Stimulated activated CD8-positive, alpha-beta memory T cell treated with anti-CD3 and anti-CD28 coated beads, Interleukin-4, amount 100 ng/mL, for 1 hour (primary cell): ENCODE results near the gene EGFL7.

Experiments used
- DNase-seq, 2 donors: peaks; one replicate each; pipeline ENCODE4 v3.0.0-alpha.2; 2020; ENCODE audit warnings: low read depth in 2 of 2, low spot score in 1 of 2

The EGFL7 gene

DNA sequence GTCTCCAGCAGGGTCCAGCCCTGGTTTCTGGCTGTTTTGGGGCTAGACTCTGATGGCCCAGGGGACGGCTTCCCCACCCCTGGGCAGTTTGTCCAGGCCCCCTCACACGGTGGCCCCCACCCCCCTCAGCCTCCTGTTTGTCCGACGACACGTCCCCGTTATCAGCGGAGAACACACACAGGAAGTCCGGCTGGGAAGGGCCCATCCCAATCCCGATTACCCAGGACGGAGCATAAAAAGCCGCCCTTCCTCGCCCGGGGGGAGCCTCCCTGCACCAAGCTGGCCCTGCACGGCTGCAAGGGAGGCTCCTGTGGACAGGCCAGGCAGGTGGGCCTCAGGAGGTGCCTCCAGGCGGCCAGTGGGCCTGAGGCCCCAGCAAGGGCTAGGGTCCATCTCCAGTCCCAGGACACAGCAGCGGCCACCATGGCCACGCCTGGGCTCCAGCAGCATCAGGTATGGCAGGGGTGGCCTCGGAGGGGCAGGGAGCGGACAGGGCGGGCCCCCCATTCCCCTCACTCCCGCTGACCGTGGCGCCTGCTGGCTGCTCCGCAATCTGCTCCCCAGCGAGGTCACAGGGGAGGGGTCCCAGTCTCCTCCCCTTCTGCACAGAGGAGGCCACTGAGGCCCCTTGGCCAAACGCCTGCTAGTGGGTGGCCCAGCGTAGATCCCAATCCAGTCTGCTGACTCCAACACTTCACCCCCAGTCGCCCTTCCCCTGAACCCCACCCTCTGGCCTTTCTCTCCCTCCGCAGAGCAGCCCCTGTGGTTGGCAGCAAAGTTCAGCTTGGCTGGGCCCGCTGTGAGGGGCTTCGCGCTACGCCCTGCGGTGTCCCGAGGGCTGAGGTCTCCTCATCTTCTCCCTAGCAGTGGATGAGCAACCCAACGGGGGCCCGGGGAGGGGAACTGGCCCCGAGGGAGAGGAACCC, at the start of gene EGFL7:
Gene EGFL7 (plus strand): TSS at position 261 of the 926 bp plus-strand sequence. CDS start 5,367 bp downstream, outside the sequence.
- DNase-seq = no peak

DNA sequence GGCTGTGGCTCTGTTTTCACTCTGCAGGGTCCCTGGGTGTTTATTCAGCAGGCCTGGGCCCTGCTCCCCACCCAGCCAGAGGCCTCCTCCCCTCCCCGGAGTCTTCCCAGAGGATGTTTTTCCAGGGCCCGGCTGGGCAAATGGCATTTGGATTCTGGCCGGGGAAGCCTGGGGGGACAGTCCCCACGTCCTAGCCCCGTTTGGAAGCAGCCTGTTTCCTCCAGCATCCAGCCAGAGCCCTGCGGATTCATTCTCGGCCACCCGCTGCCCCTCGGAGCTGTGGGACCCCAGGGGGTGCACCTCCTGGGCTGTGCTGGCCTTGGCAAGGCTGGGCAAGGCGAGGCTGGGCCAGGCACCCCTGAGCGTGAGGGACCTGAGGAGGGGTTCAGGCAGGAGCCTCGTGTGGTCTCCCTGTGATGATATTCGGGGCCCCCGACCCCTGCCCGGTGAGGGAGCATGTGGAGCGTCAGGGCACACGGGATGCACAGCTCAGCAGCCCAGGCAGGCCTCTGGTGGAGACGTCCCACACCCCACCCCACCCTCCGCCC, 48.8 kb upstream of the EGFL7 start:
- DNase-seq = no peak

DNA sequence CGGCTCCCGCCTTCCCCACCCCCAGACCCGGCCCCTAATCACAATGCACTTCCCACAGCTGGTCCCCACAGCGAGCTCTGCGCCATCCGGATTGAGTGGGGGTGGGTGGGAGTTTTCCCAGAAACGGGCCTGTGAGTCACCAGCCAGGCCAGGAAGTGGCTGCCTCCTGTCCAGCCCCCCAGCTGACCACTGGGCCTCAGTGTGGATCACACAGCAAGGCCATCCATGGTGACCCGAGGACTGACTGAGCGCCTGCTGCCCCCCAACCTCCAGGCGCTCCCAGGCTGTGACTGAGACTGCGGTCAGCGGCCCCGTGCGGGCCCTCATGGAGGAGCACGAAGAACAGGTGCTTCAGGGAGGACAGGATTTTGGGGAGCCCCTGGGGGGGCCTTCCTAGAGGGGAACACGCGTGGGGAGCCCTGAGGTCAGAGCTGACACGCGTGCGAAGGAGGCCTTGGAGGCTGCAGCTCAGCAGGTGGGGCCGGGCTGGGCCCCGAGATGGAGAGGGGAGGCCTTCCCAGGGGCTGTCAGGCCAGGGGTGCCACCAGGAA, 48.3 kb upstream of the EGFL7 start:
- no peak for DNase-seq

DNA sequence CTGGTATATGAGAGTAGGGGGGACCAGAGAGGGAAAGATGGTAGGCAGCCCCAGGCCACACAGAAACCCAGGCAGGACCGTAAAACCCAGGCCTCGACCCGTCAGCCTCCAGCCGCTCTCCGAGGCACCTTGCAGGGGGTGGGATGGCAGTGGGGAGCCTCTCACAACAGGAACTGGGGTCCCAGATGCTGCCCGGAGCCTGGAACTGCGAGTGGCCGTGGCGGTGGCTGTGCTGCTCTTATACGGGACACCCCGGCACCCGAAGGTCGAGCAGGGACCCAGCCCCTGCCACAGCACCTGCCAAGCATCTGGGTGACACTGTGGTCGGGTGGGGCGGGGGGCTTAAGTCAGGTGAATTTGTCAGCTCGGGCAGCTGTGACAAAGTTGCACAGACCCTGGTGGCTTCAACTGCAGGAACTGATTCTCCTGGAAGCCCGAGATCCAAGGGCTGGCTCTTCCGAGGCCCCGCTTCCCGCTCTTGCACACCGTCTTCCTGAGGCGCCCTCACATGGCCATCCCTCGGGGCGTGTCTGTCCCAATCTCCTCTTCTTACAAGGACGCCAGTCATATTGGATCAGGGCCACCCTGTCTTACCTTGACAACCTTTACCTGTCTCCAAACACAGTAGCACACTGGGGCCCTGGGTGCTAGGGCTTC, 47.6 kb upstream of the EGFL7 start:
- DNase-seq = no peak

DNA sequence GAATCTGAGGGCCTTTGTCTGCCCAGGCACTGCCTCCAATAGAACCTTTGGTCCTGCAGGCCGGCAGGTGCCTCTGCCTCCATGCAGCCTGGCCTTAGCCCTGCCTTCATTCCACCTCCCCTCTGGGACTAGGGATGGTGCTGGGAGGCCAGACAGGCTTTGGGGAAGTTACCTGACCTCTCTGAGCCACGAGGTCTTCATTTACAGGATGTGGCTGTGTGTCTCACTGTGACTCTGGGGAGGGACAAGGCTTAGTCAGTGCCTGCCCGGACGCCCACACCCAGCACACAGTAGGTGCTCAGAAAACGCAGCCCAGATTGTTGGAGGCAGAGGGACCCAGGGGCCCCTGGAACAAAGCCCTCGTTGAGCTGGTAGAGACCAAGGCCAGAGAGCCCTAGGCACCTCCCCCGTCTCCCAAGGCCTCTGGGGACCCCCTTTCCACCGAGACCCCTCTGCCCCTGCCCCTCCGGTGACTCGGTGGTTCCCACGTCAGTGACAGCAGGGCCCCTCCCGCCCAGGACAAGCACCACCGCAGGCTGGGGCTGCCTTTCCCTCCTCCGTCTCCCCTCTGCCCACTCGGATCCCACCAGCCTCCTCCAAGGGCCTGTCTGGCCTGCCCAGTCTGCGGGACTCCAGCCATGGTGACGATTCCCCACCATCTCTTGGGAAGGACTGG, 46.9 kb upstream of the EGFL7 start:
- DNase-seq = no peak

DNA sequence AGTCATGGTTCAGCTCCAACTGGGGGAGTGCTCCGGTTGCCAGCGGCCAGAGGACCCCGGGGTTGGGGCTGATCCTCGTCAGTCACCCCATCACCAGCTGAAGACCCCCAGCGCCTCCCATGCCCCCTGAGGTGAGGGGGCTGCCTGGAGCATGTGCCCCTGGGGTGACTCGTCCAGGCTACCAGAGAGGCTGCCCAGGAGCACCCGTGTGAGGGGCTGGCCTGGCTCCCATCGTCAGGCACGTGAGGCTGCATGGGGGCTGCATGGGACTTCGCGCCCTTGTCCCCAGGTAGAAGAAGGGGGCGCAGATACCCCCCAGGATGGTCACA, 46.4 kb upstream of the EGFL7 start:
- DNase-seq = no peak

DNA sequence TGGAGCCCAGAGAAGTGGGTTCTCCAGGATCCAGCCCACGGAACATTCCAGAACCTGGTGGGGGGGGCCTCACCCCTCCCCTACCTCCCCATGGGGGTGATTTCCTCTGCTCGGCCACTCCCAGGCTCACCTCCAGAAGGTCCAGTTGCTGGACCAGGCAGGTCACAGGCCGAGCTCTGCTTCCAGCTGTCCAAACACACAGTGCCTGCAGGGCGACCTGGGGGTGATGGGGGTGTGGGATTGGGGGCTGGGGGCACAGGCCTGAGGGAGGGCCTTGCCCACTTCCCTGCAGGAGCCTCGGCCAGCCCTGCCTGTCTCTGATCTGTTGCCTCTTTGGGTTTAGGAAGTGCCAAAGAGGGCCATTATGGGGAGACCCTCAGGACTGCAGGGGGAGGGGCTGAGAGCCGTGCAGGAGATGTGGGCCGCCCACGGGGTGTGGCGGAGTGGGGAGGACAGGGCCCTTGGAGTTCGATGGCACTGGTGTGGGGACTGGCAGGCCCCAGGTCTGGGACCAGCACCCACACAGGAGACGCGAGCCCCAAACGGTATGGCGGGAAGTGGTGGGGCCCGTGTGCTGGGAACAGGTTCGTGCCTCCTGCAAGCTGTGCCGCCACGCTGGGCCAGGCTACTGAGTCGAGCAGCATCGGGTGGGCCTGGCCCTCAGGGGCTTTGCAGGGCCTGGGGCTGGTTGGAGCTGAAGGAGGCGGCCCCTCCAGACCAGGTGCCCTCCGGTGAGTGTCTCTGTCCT, 45.6 kb upstream of the EGFL7 start:
- DNase-seq = no peak

DNA sequence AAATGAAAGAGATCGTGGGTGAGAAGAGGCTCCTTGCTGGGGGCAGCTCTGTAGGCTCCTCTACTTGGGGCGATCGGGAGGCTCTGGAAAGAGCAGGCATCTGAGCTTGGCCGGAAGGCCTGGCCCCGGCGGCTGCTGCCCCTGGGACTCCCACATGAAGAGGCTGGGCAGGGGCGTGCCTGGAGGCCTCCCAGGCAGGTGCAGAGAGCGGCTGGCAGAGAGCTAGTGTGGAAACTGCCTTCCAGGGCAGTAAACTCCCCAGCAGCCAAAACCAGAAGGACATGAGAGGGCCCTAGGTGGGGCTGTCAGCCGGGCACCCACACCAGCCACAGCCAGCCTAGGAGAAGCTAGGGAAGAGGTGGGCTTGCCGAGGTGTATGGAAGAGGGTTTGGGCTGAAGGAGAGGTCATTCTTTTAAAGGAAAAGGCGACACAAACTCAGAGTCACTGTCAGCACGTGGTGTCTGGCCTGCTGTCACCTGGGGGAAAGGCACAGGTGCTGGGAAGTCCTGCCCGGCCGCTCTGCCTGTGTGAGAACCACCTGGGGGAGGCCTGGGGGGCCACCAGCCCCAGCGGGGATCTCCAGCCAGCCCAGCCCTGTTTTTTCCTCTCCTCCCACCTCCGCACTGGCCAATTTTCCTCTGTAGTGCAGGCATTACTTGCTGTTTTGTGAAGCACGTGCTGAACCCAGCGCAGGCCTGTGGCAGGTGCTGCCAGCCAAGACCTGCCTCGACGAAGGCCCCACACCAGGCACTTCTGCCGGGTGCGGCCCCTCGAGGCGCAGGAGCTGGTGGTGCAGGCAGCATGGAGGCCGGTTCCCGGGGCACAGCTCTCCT, 44.8 kb upstream of the EGFL7 start:
- DNase-seq = no peak

DNA sequence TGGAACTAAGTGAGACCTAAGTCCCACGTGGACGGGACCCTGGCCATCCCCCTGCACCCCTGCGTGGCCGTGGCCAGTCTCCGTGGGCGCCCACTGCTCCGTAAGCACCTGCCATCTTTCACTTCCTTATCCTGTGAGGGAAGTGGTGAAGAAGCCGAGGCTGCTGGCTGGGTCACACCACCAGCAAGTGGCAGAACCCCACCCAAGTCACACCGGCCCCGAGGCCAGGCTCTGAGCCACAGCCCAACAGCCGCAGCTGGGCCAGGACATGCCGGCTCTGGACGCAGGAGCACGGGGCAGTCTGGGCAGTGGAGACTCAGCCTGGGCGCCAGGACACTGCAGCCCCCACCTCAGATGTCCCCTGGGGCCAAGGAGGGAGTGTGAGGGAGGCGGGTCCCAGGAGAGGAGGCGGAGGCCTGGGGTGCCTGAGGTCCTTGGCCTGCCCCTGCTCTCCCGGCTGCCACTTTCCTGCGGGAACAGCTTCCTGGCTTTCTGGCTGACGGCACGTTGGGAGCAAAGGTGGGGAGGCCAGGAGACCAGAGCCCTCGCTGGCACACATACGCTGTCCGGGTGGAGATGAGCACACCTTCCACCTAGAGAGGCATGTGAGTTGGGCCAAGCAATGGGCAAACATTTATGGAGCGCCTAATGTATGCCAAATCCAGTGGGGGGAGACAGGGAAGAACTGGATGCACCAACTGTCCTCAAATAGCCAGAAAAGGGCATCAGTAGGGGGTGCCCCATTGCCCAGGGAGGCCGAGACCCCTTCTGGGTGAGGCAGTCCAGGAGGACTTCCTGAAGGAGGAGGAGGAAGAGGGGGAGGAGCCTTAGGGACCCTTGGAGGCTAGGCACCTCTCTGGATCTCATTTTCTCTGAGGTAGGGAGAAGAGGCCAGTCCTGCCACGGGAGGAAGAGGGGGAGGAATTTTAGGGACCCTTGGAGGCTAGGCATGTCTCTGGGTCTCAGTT, 43.9 kb upstream of the EGFL7 start:
- no peak for DNase-seq

DNA sequence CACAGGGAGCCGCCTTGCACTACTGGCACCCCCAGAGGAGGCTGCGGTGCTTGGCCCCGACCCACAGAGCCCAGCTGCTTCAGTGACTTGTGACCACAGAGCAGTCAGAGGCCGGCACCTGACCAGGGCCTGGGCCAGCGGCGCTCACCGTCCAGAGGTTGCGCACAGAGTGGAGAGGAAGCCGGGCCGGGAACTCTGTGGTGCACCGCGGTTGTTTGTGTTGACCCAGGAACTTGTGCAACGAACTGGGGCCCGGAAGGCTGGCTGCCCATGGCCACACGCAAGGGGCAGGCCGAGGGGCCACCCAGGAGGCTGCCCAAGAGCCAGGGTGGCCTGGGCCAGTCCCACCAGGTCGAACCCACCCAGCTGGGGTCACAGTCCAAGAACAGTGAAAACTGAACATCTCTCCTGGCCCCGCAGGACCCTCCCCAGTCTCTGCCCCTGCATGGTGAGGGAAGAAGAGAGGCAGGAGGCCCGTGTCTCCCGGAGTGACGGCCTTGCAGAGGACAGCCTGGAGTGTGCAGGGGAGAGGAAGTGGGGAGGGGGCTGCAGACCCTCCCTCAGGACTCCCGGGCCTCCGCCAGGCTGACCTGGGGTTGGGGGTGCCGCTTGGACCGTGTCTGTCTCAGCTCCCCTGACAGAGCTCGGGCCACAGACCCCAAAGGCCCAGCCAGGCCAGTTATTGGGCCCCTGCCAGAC, 42.8 kb upstream of the EGFL7 start:
- DNase-seq = no peak

DNA sequence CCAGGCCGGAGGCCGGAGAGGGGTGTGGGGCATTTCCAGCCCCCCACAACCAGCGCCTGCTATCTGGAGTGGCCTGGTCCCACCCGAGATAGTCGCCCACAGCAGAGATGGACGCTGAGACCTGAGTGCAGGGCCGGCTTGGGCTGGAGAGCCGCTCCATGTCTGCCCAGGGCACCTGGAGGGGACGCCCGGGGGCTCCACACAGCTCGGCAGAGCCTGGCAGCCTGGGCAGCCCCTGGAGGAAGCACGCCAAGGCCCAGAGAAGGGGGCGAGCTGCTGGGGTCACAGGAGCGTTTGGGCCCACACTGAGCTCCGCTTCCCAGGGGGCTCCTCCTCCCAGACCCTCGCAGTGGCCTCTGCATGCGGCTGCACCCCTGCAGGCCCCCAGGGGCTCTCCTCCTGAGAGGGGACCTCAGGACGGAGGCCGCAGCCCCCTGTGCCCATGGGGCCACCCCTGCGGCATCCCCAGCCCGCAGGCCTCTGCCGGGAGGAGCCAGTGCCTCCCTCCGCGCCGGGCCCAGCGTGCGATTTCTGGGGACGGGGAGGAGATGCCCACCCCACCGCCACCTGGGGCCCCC, 42.2 kb upstream of the EGFL7 start:
- no peak for DNase-seq

DNA sequence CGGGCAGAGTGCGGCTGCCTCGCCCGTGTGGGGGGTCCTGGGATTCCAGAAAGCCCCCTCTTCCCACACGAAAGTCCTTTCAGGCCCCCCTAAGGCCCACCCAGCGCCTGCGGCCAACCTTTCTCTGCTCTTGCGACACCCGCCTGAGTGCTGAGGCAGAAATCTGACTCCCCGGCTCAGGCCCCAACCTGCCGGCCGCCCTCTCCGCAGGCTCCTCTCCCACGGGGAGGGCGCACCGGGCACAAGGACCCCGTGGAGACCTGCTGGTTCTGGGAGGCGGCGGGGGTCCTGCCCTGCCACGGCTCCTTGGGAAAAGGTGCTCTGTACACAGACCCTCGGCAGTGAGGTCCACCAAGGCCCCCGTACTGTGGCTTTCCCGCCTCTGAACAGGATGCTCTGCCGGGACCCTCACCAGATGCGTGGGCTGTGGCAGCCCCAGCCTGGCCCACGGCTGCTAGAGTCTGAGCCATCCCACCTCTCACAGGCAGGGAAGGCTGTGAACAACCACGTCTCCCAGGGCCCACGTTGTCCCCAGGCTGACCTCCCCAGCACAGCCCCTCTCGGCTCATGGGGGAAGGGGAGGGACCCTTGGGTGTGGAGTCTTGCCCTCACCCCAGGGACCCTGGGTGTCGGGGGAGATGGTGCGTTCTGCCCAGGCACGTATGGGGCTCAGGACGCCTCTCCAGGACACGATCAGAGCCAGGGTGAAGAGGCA, 41.5 kb upstream of the EGFL7 start:
- no peak for DNase-seq

DNA sequence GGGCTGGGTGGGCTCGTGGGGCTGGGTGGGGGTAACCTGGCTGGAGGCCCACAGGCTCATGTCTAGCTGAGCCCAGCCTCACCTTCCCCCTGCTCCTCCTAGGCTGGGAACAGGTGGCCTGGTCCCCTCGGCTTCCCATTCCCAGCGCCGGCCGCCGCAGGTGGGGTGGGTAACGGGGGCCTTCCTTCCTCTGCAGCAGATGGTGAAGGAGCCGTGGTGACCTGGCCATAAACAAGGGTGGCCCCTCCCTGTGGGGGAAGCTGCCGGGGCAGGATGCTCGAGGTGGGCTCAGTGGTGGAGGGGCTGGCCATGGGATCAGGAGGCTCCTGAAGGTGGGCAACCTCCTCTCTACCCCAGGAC, 41.0 kb upstream of the EGFL7 start:
- no peak for DNase-seq

DNA sequence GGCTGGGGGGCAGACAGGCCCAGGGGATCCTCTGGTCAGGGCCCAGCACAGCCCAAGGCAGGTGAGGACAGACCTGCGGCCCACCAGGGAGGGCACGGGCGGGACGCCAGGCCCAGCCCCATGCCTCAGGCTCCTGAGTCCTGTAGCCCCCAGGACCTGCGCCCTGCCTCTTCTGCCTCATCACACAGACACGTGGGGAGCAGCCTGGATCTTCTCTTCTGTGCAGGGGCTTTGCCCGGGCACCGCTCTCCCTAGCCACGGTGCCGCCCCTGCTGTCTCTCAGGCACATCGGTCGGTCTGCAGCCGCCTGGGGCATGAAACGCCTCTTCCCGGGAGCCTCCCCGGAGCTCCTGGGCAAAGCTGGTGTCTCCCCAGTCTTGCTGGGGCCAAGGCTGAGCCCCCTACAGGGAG, 40.2 kb upstream of the EGFL7 start:
- no peak for DNase-seq

DNA sequence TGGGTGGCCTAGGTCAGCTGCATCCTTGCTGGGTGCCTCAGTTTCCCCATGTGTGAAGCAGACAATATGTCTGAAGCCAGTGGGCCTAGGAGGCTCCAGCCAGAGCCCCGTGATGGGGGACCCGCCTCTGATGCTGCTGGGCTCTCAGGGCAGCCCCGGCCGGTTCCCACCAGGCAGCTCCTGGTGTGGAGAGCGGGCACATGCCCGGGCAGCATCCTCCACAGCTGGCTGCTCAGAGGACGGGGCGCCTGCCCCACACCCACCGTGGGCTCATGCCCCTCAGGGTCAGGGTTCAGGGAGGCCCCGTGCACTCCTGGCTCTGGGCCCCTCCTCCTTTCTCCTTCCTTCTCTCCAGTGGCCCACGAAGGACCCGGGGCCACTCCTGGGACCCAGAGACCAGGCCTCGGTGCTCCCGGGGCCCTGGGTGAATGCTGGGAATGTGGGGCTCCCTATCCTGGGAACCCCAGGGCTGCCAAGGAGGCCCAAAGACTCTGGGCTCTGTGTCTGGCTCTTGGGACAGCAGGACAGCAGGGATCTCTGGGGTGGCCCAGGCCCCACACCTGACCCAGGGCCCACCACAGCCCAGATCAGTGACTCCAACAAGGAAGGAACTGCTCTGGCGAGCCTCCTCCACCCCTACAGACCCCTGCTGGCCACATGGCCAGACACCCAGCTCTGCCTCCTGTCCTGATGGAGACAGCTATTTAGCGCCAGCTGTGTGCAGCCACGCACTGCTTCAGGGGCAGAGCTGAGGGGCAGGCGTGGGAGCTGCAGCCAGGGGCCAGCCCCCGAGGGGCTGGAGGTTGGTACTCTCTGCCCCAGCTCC, 39.5 kb upstream of the EGFL7 start:
- no peak for DNase-seq

DNA sequence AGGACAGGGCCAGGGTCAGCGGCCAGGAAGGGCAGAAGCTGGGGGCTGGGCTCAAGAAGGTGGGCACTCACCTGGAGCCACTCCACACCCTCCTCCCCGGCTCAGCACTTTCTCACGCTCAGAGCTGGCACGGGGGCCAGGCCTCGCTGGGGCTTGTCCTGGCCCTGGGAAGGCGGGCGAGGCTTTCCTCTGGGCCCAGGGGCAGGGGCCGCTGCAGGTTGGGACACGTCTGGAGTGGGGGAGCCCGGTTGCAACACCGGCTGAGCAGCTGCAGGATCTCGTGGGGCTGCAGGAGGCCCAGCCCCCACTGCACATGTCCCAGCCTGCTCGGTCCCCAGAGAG, 38.9 kb upstream of the EGFL7 start:
- no peak for DNase-seq
